NT2/D1 (cell line): ENCODE data around the gene HEATR5B.
"Not testable (repeated sequence)": the region's sequence is repeated elsewhere in the genome, so short reads cannot be mapped to it uniquely, and the experiment has no call there.

Source experiments
- SUZ12 ChIP-seq: IDR thresholded peaks from 2 replicates; pipeline ENCODE4 v1.6.1; 2011; ENCODE audit not compliant: insufficient read length, insufficient read depth; ENCODE audit errors: extremely low read depth
- YY1 ChIP-seq: IDR thresholded peaks from 2 replicates; pipeline ENCODE4 v1.6.1; 2011; ENCODE audit not compliant: insufficient read length, insufficient read depth
- ZNF274 ChIP-seq: IDR thresholded peaks from 2 replicates; pipeline ENCODE4 v1.6.1; 2011; ENCODE audit warnings: mild to moderate bottlenecking, low read depth, low read length

DNA sequence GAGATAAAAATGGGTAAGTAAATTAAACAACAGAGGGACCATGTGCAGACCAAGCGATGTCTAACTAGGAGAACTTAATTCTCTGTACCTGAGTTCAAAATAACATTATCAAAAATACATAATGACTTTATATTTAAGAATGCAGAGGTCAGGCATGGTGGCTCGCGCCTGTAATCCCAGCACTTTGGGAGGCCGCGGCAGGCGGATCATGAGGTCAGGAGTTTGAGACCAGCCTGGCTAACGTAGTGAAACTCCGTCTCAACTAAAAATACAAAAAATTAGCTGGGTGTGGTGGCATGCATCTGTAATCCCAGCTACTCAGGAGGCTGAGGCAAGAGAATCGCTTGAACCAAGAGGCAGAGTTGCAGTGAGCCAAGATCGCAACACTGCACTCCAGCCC is 138.9 kb downstream of the HEATR5B start:
- TF ChIP-seq ZNF274, YY1, SUZ12: not testable (repeated sequence)
